Activated CD8-positive, alpha-beta memory T cell treated with anti-CD3 and anti-CD28 coated beads for 1 hour (primary cell): Measurements from ENCODE around the gene UCN.
A peak's percentile ranks its signal among the peaks of the same experiment; 100 is the strongest.
"Not testable (repeated sequence)": the region's sequence is repeated elsewhere in the genome, so short reads cannot be mapped to it uniquely, and the experiment has no call there.

ENCODE experiments used
- DNase-seq, 2 donors: peaks; one replicate each; pipeline ENCODE4 v3.0.0-alpha.2; 2020; ENCODE audit warnings: low read depth in 1 of 2; ENCODE audit errors: extremely low read depth in 1 of 2

The UCN gene

GRCh38 chr2:27315122-27315521, 6.9 kb upstream of the UCN start:
- DNase-seq = no peak

- no peak for DNase-seq
Observed at GRCh38 chr2:27314709-27315108, 6.5 kb upstream of the UCN start.

GRCh38 chr2:27313882-27314645, 5.8 kb upstream of the UCN start:
- DNase-seq = no peak

GRCh38 chr2:27312152-27312551, 3.9 kb upstream of the UCN start:
- no peak for DNase-seq

GRCh38 chr2:27309651-27310050, 1.4 kb upstream of the UCN start:
- DNase-seq = no peak

- no peak for DNase-seq
Observed at GRCh38 chr2:27307545-27308358, 493 bp downstream of the UCN start.

- no peak for DNase-seq
Observed at GRCh38 chr2:27307287-27307544, 1.0 kb downstream of the UCN start.

- DNase-seq = peak in 1 of 2 donors; percentile 11
Observed at GRCh38 chr2:27306573-27307286, 1.5 kb downstream of the UCN start.

- DNase-seq = no peak
Observed at GRCh38 chr2:27306136-27306535, 2.1 kb downstream of the UCN start.

GRCh38 chr2:27305516-27305915, 2.7 kb downstream of the UCN start:
- no peak for DNase-seq

GRCh38 chr2:27304488-27305240, 3.6 kb downstream of the UCN start:
- DNase-seq = no peak

- no peak for DNase-seq
Observed at GRCh38 chr2:27303093-27304025, 4.9 kb downstream of the UCN start.

- not testable (repeated sequence) for DNase-seq
Observed at GRCh38 chr2:27300606-27301005, 7.6 kb downstream of the UCN start.

- DNase-seq = no peak
Observed at GRCh38 chr2:27298391-27299080, 9.7 kb downstream of the UCN start.

- no peak for DNase-seq
Observed at GRCh38 chr2:27297195-27297594, 11.1 kb downstream of the UCN start.

GRCh38 chr2:27296481-27296880, 11.8 kb downstream of the UCN start:
- no peak for DNase-seq

- no peak for DNase-seq
Observed at GRCh38 chr2:27294928-27295327, 13.3 kb downstream of the UCN start.

- no peak for DNase-seq
Observed at GRCh38 chr2:27291865-27292264, 16.4 kb downstream of the UCN start.

- DNase-seq = no peak
Observed at GRCh38 chr2:27290549-27290948, 17.7 kb downstream of the UCN start.
